HepG2 (cell line): ENCODE measurements around the gene ZNF75A. TPM values are rescaled to one million over a fixed set of nuclear protein-coding genes. Genes with fewer than 3 reads are reported as not detected.

ENCODE experiments used
- CHCHD3 ChIP-seq: sonication (generic); formaldehyde crosslinking; IDR thresholded peaks from 2 replicates; pipeline ENCODE4 v1.8.0; 2022; ENCODE audit warnings: mild to moderate bottlenecking, missing genetic modification reagents, moderate library complexity
- IRX3 ChIP-seq: sonication (generic); formaldehyde crosslinking; IDR thresholded peaks from 2 replicates; pipeline ENCODE4 v1.8.1; 2023; ENCODE audit warnings: mild to moderate bottlenecking, low read depth, missing genetic modification reagents, borderline replicate concordance
- MIER3 ChIP-seq: IDR thresholded peaks from 2 replicates; pipeline ENCODE4 v1.6.1; 2016; ENCODE audit warnings: missing compliant biosample characterization, borderline replicate concordance
- PRDM10 ChIP-seq: sonication (generic); formaldehyde crosslinking; IDR thresholded peaks from 2 replicates; pipeline ENCODE4 v1.4.0; 2020; ENCODE audit warnings: low read depth, missing genetic modification reagents
- TRAFD1 ChIP-seq: sonication (generic); formaldehyde crosslinking; IDR thresholded peaks from 2 replicates; pipeline ENCODE4 v1.5.1; 2020; ENCODE audit warnings: missing genetic modification reagents, mild to moderate bottlenecking, borderline replicate concordance
- ZNF407 ChIP-seq: sonication (generic); formaldehyde crosslinking; IDR thresholded peaks from one replicate; pipeline ENCODE4 v1.5.1; 2020; ENCODE audit warnings: mild to moderate bottlenecking, missing genetic modification reagents; ENCODE audit errors: not compliant biosample characterization
- ZNF414 ChIP-seq: sonication (generic); formaldehyde crosslinking; IDR thresholded peaks from 2 replicates; pipeline ENCODE4 v1.5.0; 2020; ENCODE audit warnings: missing genetic modification reagents
- ZNF552 ChIP-seq: sonication (generic); formaldehyde crosslinking; IDR thresholded peaks from 2 replicates; pipeline ENCODE4 v1.9.0; 2022; ENCODE audit warnings: missing genetic modification reagents, mild to moderate bottlenecking, borderline replicate concordance
- polyA plus RNA-seq, 8 experiments: library from polyadenylated mRNA; depleted of rRNA in 3 of 8; stranded (reverse) in 7 of 8; unstranded in 1 of 8; fragments of >200 nt; fragmentation: Illumina TruSeq in 4 of 8; extraction: Trizol in 4 of 8; gene quantifications; 2 replicates each; pipeline versions ENCODE4 v1.2.1 to v1.2.3, GENCODE V29; 2011 to 2016; ENCODE audit warnings: low read depth in 4 of 8, missing spikeins in 1 of 8, mixed read lengths in 1 of 8; ENCODE audit not compliant: insufficient read depth in 1 of 8
- total RNA-seq, 5 experiments: library from RNA; depleted of rRNA; stranded (reverse); fragments of >200 nt; fragmentation: Illumina TruSeq; extraction: Trizol; gene quantifications; 2 replicates each; pipeline ENCODE4 v1.2.3, GENCODE V29; 2016; ENCODE audit warnings: low read depth in 1 of 5

ZNF75A gene
- total and polyA plus RNA-seq, 2 of the 13 experiments (the other 11 are each of a cell fraction or from before 2014, with no cell fraction given) = 1.4 to 2.1 TPM

GRCh38 chr16:3282730-3283542 lies 22.4 kb upstream of the ZNF75A start, which contains the start of gene ZNF263 (continued):
- TF ChIP-seq ZNF407 (CRISPR knock-in tag) (no peak), ZNF414 (CRISPR knock-in tag) (no peak), CHCHD3 (no peak), PRDM10 (CRISPR knock-in tag) (0 out of 2 replicates have a peak, but pooled peaks have one; percentile 17), MIER3 (0 out of 2 replicates have a peak, but pooled peaks have one; percentile 11), ZNF552 (CRISPR knock-in tag) (no peak), TRAFD1 (CRISPR knock-in tag) (no peak), IRX3 (CRISPR knock-in tag) (no peak)
